Neuronal stem cell (in vitro differentiated cells): ENCODE results near the gene PARVA.

Experiments used
- DNase-seq: peaks from one replicate; pipeline ENCODE4 v3.0.0-alpha.2; 2013; ENCODE audit warnings: low spot score
- H2AFZ ChIP-seq: one replicate; pipeline ENCODE4 v1.6.1; 2013; ENCODE audit warnings: mild to moderate bottlenecking, low read length, inconsistent platforms
- H2AK5ac ChIP-seq: 2 replicates; pipeline ENCODE4 v1.6.1; 2013; ENCODE audit warnings: low read depth, mild to moderate bottlenecking, inconsistent platforms, low read length, moderate library complexity, mixed read lengths
- H2BK120ac ChIP-seq: 2 replicates; pipeline ENCODE4 v1.6.1; 2013; ENCODE audit warnings: low read depth, mild to moderate bottlenecking, inconsistent platforms, low read length, moderate library complexity, mixed read lengths
- H2BK12ac ChIP-seq: one replicate; pipeline ENCODE4 v1.6.1; 2013; ENCODE audit warnings: low read length, inconsistent platforms
- H2BK15ac ChIP-seq: 2 replicates; pipeline ENCODE4 v1.6.1; 2013; ENCODE audit warnings: mild to moderate bottlenecking, low read length, inconsistent platforms, mixed read lengths
- H2BK5ac ChIP-seq: one replicate; pipeline ENCODE4 v1.6.1; 2013; ENCODE audit warnings: inconsistent platforms, mild to moderate bottlenecking, low read length, moderate library complexity
- H3K14ac ChIP-seq: one replicate; pipeline ENCODE4 v1.6.1; 2013; ENCODE audit warnings: low read length, inconsistent platforms
- H3K18ac ChIP-seq: 2 replicates; pipeline ENCODE4 v1.6.1; 2013; ENCODE audit warnings: low read length, inconsistent platforms
- H3K23ac ChIP-seq: 2 replicates; pipeline ENCODE4 v1.6.1; 2013; ENCODE audit warnings: low read depth, mild to moderate bottlenecking, mixed read lengths, low read length, inconsistent platforms; ENCODE audit not compliant: poor library complexity
- H3K27ac ChIP-seq: replicated peaks from 3 replicates; pipeline ENCODE4 v1.5.1; 2013; ENCODE audit warnings: low read length, inconsistent platforms
- H3K27me3 ChIP-seq, 3 experiments: 2 replicates each; pipeline ENCODE4 v1.6.1; 2013; ENCODE audit warnings: low read length in 3 of 3, mild to moderate bottlenecking in 2 of 3, inconsistent platforms in 1 of 3, low read depth in 1 of 3, mixed read lengths in 1 of 3, moderate library complexity in 1 of 3; ENCODE audit not compliant: control insufficient read depth in 3 of 3, insufficient read depth in 3 of 3
- H3K36me3 ChIP-seq, 2 donors: replicated peaks in 1 of 2; 2 replicates each; pipeline ENCODE4 v1.6.1; 2013; ENCODE audit warnings: low read length in 2 of 2; ENCODE audit not compliant: control insufficient read depth in 2 of 2, insufficient read depth in 2 of 2
- H3K4ac ChIP-seq: 2 replicates; pipeline ENCODE4 v1.6.1; 2013; ENCODE audit warnings: inconsistent platforms, mild to moderate bottlenecking, low read length, moderate library complexity
- H3K4me1 ChIP-seq, 2 donors: 1 replicate in 1 of 2; 2 replicates in 1 of 2; pipeline ENCODE4 v1.6.1; 2013; ENCODE audit warnings: low read length in 2 of 2, low read depth in 1 of 2; ENCODE audit not compliant: control insufficient read depth in 2 of 2, insufficient read depth in 1 of 2
- H3K4me2 ChIP-seq: one replicate; pipeline ENCODE4 v1.6.1; 2013; ENCODE audit warnings: mild to moderate bottlenecking, low read length, inconsistent platforms; ENCODE audit not compliant: insufficient read depth, poor library complexity, severe bottlenecking
- H3K4me3 ChIP-seq, 2 donors: 2 replicates each; pipeline ENCODE4 v1.5.1; 2013; ENCODE audit warnings: low read length in 2 of 2, mild to moderate bottlenecking in 2 of 2, inconsistent platforms in 1 of 2, moderate library complexity in 1 of 2
- H3K79me1 ChIP-seq: one replicate; pipeline ENCODE4 v1.6.1; 2013; ENCODE audit warnings: low read depth, mild to moderate bottlenecking, inconsistent platforms, low read length, moderate library complexity
- H3K9ac ChIP-seq: one replicate; pipeline ENCODE4 v1.6.1; 2013; ENCODE audit warnings: mild to moderate bottlenecking, low read depth, low read length, inconsistent platforms; ENCODE audit not compliant: poor library complexity
- H3K9me3 ChIP-seq, 2 donors: replicated peaks in 1 of 2; 2 replicates each; pipeline versions ENCODE3 to v1.6.1; 2013; ENCODE audit warnings: low read length in 2 of 2, mild to moderate bottlenecking in 2 of 2, inconsistent platforms in 1 of 2, low read depth in 1 of 2, mixed read lengths in 1 of 2, moderate library complexity in 1 of 2; ENCODE audit not compliant: control insufficient read depth in 2 of 2, insufficient read depth in 1 of 2
- H4K8ac ChIP-seq: one replicate; pipeline ENCODE4 v1.6.1; 2013; ENCODE audit warnings: low read depth, mild to moderate bottlenecking, inconsistent platforms, low read length, moderate library complexity
- H4K91ac ChIP-seq: one replicate; pipeline ENCODE4 v1.6.1; 2013; ENCODE audit warnings: low read length, low read depth, mild to moderate bottlenecking, inconsistent platforms; ENCODE audit not compliant: poor library complexity
- WGBS, 2 donors: extraction: QIAGEN DNeasy Blood & Tissue Kit; methylation state at CpG; one replicate each; pipeline ENCODE4 v1.1.7; 2013; ENCODE audit warnings: missing lambda C conversion rate in 2 of 2, mixed read lengths in 1 of 2; ENCODE audit not compliant: insufficient read length in 2 of 2, insufficient replicate concordance in 1 of 2; ENCODE audit errors: extremely low coverage in 2 of 2; 5-methylcytosine and 5-hydroxymethylcytosine counted together

PARVA gene

GRCh38 chr11:12567746-12568460 is 190.5 kb downstream of the PARVA start:
- Histone ChIP-seq H2BK5ac (no peak overlapping the region), H3K27me3 (peaks cover 0 to 4% (median 0%) of the 10 kb centered on the region in 3 experiments), H2AK5ac (no peak overlapping the region), H3K27ac (no peak overlapping the region), H4K8ac (no peak overlapping the region), H2BK120ac (no peak overlapping the region), H3K4ac (no peak overlapping the region), H3K23ac (no peak overlapping the region), H3K9me3 (peaks cover 0 to 3% of the 10 kb centered on the region in 2 donors), H3K18ac (no peak overlapping the region), H2AFZ (no peak overlapping the region), H3K4me2 (no peak overlapping the region), H3K9ac (no peak overlapping the region), H2BK15ac (no peak overlapping the region), H2BK12ac (no peak overlapping the region), H4K91ac (no peak overlapping the region), H3K4me1 (no peaks in the 10 kb centered on the region), H3K4me3 (no peak overlapping the region), H3K36me3 (no peaks in the 10 kb centered on the region), H3K79me1 (no peaks in the 10 kb centered on the region), H3K14ac (no peak overlapping the region)
- no CpG with 5 or more reads among the region's 4 CpGs for WGBS, 2 donors
- DNase-seq = no peak

DNA sequence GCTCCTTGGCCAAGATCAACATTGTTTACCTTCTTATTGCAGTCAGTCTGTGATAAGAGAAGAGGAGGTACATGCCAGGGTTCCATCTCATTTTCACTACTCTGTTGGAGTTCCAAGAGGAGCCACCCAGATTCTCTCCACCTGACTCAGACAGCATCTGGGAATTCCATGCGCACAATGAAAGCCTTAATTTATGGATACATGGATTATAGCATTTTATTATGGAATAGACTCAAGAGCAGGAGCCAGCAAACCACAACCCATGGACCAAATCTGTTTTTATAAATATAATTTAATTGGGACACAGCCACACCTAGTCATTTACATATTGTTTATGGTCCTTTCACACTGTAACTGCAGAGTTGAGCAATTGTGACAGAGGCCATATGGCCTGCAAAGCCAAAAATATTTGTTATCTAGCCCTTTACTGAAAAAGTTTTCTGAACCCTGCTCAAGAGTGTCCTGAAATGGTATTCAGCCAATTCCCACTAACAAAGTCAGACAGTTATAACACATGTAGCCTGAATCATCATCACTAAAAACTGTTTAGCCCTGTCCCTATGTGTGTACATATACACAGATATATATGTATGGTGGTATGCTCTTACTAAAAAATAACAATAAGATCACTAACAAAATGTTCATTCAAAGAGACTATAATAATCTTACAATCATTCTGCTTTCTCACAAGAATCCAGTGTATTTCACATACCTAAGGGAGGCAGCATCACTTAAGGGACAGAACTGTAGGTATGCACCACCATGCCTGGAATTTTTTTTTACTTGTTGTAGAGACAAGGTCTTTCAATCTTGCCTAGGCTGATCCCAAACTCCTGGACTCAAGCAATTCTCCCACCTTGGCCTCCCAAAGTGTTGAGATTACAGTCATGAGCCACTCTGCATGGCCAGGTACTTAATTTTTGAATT is 192.4 kb downstream of the PARVA start:
- Histone ChIP-seq H2BK12ac (no peak overlapping the region), H3K9ac (no peak overlapping the region), H2BK5ac (no peak overlapping the region), H3K79me1 (no peaks in the 10 kb centered on the region), H3K27me3 (peaks cover 0 to 4% (median 0%) of the 10 kb centered on the region in 3 experiments), H2AK5ac (no peak overlapping the region), H3K14ac (no peak overlapping the region), H3K4me1 (no peaks in the 10 kb centered on the region), H3K36me3 (no peaks in the 10 kb centered on the region), H2AFZ (no peak overlapping the region), H4K91ac (no peak overlapping the region), H3K4me3 (no peak overlapping the region), H3K4me2 (no peak overlapping the region), H3K23ac (no peak overlapping the region), H3K27ac (no peak overlapping the region), H2BK15ac (no peak overlapping the region), H3K9me3 (peaks cover 2 to 3% of the 10 kb centered on the region in 2 donors), H4K8ac (no peak overlapping the region), H3K4ac (no peak overlapping the region), H2BK120ac (no peak overlapping the region), H3K18ac (no peak overlapping the region)
- WGBS, 2 donors = no CpG with 5 or more reads among the region's 1 CpG
- DNase-seq = no peak

DNA sequence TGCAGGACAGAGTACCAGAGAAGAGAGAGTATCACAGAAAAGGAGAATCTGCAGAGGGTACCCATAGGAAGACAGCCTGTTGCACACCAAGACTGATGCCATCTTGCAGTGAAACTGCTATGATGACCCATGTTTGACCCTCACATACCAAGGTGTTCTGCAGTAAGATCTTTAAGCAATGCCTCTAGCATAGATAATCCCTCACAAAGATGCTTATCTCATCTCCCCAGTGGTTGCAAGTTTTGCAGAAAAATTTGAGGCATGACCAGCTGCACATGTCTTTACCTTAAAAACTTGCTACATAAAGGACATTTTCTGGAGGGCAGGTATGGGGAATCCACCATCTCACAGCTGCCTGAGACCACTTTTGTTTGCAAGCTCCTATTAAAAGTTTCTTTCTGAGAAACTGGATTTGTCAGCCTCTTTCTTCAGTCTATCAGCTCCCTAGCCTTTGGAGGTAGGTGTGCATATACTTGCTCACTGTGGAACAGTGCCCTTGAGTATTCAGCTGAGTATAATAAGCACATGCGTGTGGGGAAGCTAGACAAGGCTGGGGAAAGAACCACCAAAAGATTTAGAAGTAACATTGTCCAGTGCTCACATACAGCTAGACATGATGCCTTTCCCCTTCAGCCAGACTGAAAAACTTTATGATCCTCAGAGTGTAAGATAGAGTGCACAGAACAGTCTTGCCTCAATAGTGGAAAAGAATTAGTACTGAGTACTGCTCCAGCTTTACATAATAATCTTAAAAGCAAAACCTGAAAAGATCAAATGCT is 196.5 kb downstream of the PARVA start:
- Histone ChIP-seq H3K27me3 (peaks cover 0 to 4% (median 0%) of the 10 kb centered on the region in 3 experiments), H3K9ac (no peak overlapping the region), H2BK15ac (no peak overlapping the region), H3K4ac (no peak overlapping the region), H3K23ac (no peak overlapping the region), H2AFZ (no peak overlapping the region), H3K79me1 (no peaks in the 10 kb centered on the region), H3K18ac (no peak overlapping the region), H3K9me3 (peaks cover 0 to 2% of the 10 kb centered on the region in 2 donors), H4K91ac (no peak overlapping the region), H2BK5ac (no peak overlapping the region), H3K27ac (no peak overlapping the region), H2AK5ac (no peak overlapping the region), H3K4me2 (no peak overlapping the region), H3K4me1 (no peaks in the 10 kb centered on the region), H2BK12ac (no peak overlapping the region), H3K14ac (no peak overlapping the region), H3K4me3 (no peak overlapping the region), H2BK120ac (no peak overlapping the region), H4K8ac (no peak overlapping the region), H3K36me3 (no peaks in the 10 kb centered on the region)
- DNase-seq = no peak
- no CpG with 5 or more reads among the region's 1 CpG for WGBS, 2 donors
